ENCODE results near the gene NAT14. TPM values are rescaled to one million over a fixed set of nuclear protein-coding genes. Genes with fewer than 3 reads are reported as not detected.

Gene NAT14
- total RNA-seq, 1 experiment from 2014 or later = 17.5 TPM

DNA sequence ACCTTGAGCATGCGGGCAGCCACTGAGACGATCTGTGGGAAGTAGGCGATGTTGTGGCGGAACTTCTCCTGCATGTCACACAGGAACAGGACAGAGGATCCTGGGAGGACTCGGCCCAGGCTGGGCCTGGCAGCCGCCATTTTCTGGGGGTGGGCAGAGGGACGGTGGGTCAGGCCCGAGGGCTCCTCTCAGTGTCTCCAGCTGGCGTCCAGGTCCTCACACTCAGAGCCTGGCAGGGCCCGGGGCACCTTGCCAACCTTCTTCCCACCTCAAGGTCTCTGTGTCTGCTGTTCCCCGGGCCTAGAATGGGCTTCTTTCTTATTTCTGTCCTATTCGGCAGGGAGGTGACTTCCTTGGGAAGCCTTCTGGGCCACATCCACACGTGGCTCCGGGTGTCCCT is 28.6 kb upstream of the NAT14 start:
- Histone ChIP-seq H3K4me1 (ENCODE audit: insufficient read depth, low read length) (peaks cover 8% of the 10 kb centered on the region), H4K20me1 (ENCODE audit: low read length) (peaks cover 6% of the 10 kb centered on the region; the same call in 1 of the 2 replicates), H3K36me3 (ENCODE audit: low read depth, low read length) (peaks cover 12% of the 10 kb centered on the region; the same call in 1 of the 2 replicates), H3K27ac (ENCODE audit: low read length) (no peak overlapping the region), H3K79me2 (ENCODE audit: low read length) (peaks cover 27% of the 10 kb centered on the region), H3K4me3 (ENCODE audit: low read length) (no peak overlapping the region), H3F3A (ENCODE audit: low read length, unreplicated experiment) (no peaks in the 10 kb centered on the region), H3K9ac (ENCODE audit: low read length) (no peak overlapping the region), H2AFZ (ENCODE audit: low read length) (no peak overlapping the region), H3K27me3 (ENCODE audit: low read length) (peaks cover 9% of the 10 kb centered on the region), H3K9me2 (replicated peaks; ENCODE audit: low read length) (no peaks in the 10 kb centered on the region), H3K9me3 (ENCODE audit: low read length) (no peaks in the 10 kb centered on the region), H3K4me2 (ENCODE audit: low read length) (no peak overlapping the region)
- DNase-seq = no peak
- no peak for TF ChIP-seq CTCF (conservative IDR thresholded peaks at IDR 0.05; ENCODE audit: low read depth, low read length)
- no peak for TF ChIP-seq EZH2phosphoT487 (IDR thresholded peaks at IDR 0.05; ENCODE audit: borderline replicate concordance, low read length)
- TF ChIP-seq EZH2 (IDR thresholded peaks at IDR 0.05; ENCODE audit: low read length, unreplicated experiment) = no peak
- ATAC-seq = no peak
- no TSS peak for BruUV-seq (replicated peaks)
- POLR2A ChIA-PET (ENCODE audit: unreplicated experiment) = no interaction called here
- intact Hi-C loops (cut with micrococcal nuclease) = no loop called here
- CTCF ChIA-PET = no interaction called here

GRCh38 chr19:55457683-55458457 is 27.1 kb upstream of the NAT14 start:
- POLR2A ChIA-PET (ENCODE audit: unreplicated experiment) = no interaction called here
- H3K4me2 ChIP-seq (ENCODE audit: low read length) = no peak overlapping the region
- no peak overlapping the region for H3K27ac ChIP-seq (ENCODE audit: low read length)
- H3K36me3 ChIP-seq (ENCODE audit: low read depth, low read length) = peaks cover 11% of the 10 kb centered on the region; the same call in 1 of the 2 replicates
- peaks cover 6% of the 10 kb centered on the region; the same call in 1 of the 2 replicates for H4K20me1 ChIP-seq (ENCODE audit: low read length)
- no peak for ATAC-seq
- no peak overlapping the region for H3K9ac ChIP-seq (ENCODE audit: low read length)
- H2AFZ ChIP-seq (ENCODE audit: low read length) = no peak overlapping the region
- TF ChIP-seq EZH2 (IDR thresholded peaks at IDR 0.05; ENCODE audit: low read length, unreplicated experiment) (no peak), CTCF (conservative IDR thresholded peaks at IDR 0.05; ENCODE audit: low read depth, low read length) (no peak), EZH2phosphoT487 (IDR thresholded peaks at IDR 0.05; ENCODE audit: borderline replicate concordance, low read length) (no peak)
- peaks cover 13% of the 10 kb centered on the region for H3K4me1 ChIP-seq (ENCODE audit: insufficient read depth, low read length)
- peaks cover 27% of the 10 kb centered on the region for H3K79me2 ChIP-seq (ENCODE audit: low read length)
- no peaks in the 10 kb centered on the region for H3K9me3 ChIP-seq (ENCODE audit: low read length)
- no peaks in the 10 kb centered on the region for H3K27me3 ChIP-seq (ENCODE audit: low read length)
- BruUV-seq (replicated peaks) = no TSS peak
- H3F3A ChIP-seq (ENCODE audit: low read length, unreplicated experiment) = no peaks in the 10 kb centered on the region
- intact Hi-C loops (cut with micrococcal nuclease) = no loop called here
- H3K4me3 ChIP-seq (ENCODE audit: low read length) = no peak overlapping the region
- no peak for DNase-seq
- H3K9me2 ChIP-seq (replicated peaks; ENCODE audit: low read length) = no peaks in the 10 kb centered on the region
- CTCF ChIA-PET = interaction anchor here (0.6 kb wide), 1 partner anchor 311 kb away, joined by 3 read pairs; no protein-coding TSS in a partner anchor

DNA sequence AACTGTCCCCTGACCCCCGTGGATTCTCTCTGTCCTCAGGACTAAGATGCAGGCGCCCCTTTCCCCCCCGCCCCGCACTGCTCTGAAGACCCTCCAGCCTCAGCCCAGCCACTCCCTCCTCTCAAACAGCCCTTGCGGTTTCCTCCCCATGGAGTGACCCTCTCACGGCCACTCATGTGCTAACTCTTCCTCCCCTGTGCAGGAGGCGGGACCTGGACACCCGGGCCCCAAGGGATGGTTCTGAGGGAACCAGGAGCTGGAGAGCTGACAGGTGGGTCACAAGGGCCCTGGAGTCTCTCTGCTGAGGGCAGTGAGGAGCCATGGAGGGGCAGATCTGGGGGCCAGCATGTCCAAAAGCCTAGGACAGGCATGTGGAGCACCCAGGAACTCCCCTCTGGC is 25.4 kb upstream of the NAT14 start:
- Histone ChIP-seq H3K9me2 (replicated peaks; ENCODE audit: low read length) (no peaks in the 10 kb centered on the region), H3F3A (ENCODE audit: low read length, unreplicated experiment) (no peaks in the 10 kb centered on the region), H2AFZ (ENCODE audit: low read length) (no peak overlapping the region), H3K9ac (ENCODE audit: low read length) (no peak overlapping the region), H3K4me2 (ENCODE audit: low read length) (peak overlapping the region; percentile 97), H3K79me2 (ENCODE audit: low read length) (peaks cover 27% of the 10 kb centered on the region), H3K36me3 (ENCODE audit: low read depth, low read length) (peaks cover 5% of the 10 kb centered on the region; the same call in 1 of the 2 replicates), H3K27me3 (ENCODE audit: low read length) (no peaks in the 10 kb centered on the region), H3K27ac (ENCODE audit: low read length) (no peak overlapping the region), H3K9me3 (ENCODE audit: low read length) (no peaks in the 10 kb centered on the region), H3K4me3 (ENCODE audit: low read length) (no peak overlapping the region), H3K4me1 (ENCODE audit: insufficient read depth, low read length) (peaks cover 13% of the 10 kb centered on the region), H4K20me1 (ENCODE audit: low read length) (peaks cover 6% of the 10 kb centered on the region; the same call in 1 of the 2 replicates)
- DNase-seq = no peak
- BruUV-seq (replicated peaks) = no TSS peak
- ChIA-PET POLR2A (ENCODE audit: unreplicated experiment) (no interaction called here), CTCF (no interaction called here)
- TF ChIP-seq EZH2phosphoT487 (IDR thresholded peaks at IDR 0.05; ENCODE audit: borderline replicate concordance, low read length) = no peak
- no peak for TF ChIP-seq CTCF (conservative IDR thresholded peaks at IDR 0.05; ENCODE audit: low read depth, low read length)
- no peak for TF ChIP-seq EZH2 (IDR thresholded peaks at IDR 0.05; ENCODE audit: low read length, unreplicated experiment)
- no peak for ATAC-seq
- intact Hi-C loops (cut with micrococcal nuclease) = no loop called here

All from PC-3 (cell line).